Hair follicle dermal papilla cell (primary cell): ENCODE results near the gene ARL17B. TPM values are rescaled to one million over a fixed set of nuclear protein-coding genes. Genes with fewer than 3 reads are reported as not detected.

ENCODE experiments used
- small RNA-seq: library from RNA; depleted of rRNA; stranded (forward); fragments of <200 nt; gene quantifications from one replicate; pipeline ENCODE3, GENCODE V24; 2012
- total RNA-seq: library from RNA; depleted of rRNA; stranded (reverse); fragments of >200 nt; gene quantifications from 2 replicates; pipeline ENCODE4 v1.2.3, GENCODE V29; 2012

Gene ARL17B
- total RNA-seq, result 6.2 and 10.3 TPM in 2 replicates

DNA sequence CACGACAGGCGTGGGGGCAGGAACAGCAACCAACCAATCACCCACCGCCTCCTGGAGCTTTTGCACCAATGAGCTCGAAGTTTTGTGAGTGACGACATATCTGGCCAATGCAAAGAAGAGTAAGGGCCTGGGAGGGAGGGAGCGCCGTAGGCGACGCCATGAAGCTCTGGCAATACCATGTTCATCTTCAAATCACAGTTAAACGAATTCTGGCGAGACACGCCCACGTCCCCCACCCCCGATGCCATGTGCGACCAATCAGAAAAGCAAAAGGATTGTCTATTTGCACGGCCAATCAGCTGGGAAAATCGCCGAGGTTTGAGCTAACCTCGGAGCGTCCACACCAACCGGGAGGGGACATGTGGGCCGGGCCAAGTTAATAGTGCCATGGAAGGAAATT lies at the start of gene ARL17B:
TSS of gene ARL17B (minus strand) at position 12 of the 400 bp plus-strand sequence. CDS start 3,369 bp downstream, outside the sequence.

GRCh38 chr17:46294831-46295230 lies 66.7 kb downstream of the ARL17B start, which contains the start of gene LRRC37A:
TSS of gene LRRC37A (plus strand) at chr17:46295131. CDS start at chr17:46295134, 3 bp downstream.

Small RNAs within 50 kb of the gene (small RNA-seq; reads per million reads assigned to genes)
- not detected for gene RN7SL656P

Other genes starting within 250 kb of the ARL17B start
- gene KANSL1, start 168.3 kb downstream of the ARL17B start, total RNA-seq, result 68.4 and 149 TPM in 2 replicates
- 0.73 and 7.5 TPM in 2 replicates for gene LRRC37A, start 66.6 kb downstream of the ARL17B start, total RNA-seq
- 9.1 and 11.8 TPM in 2 replicates for gene LRRC37A2, start 150.7 kb upstream of the ARL17B start, total RNA-seq
- 8.1 and 14.6 TPM in 2 replicates for gene ARL17A, start 217.9 kb upstream of the ARL17B start, total RNA-seq
- 69.8 and 81.1 TPM in 2 replicates for gene NSF, start 228.9 kb upstream of the ARL17B start, total RNA-seq